ENCODE results near the gene VCP. TPM values are rescaled to one million over a fixed set of nuclear protein-coding genes. Genes with fewer than 3 reads are reported as not detected.

VCP gene
- polyA plus RNA-seq, 1 experiment, result 333 TPM

GRCh38 chr9:35114840-35115628 is 42.6 kb upstream of the VCP start:
- no peak for TF ChIP-seq CTCF (IDR thresholded peaks at IDR 0.05; ENCODE audit: insufficient read depth, low read depth, low read length)
- Histone ChIP-seq H3K36me3 (ENCODE audit: control insufficient read depth, insufficient read depth, low read length) (no peaks in the 10 kb centered on the region), H3K4me3 (ENCODE audit: low read depth, low read length) (peak overlapping the region; percentile 62), H3K27me3 (ENCODE audit: control insufficient read depth, insufficient read depth, low read length) (no peaks in the 10 kb centered on the region)
- no peak for DNase-seq (ENCODE audit: low read depth)
- POLR2A ChIA-PET, result interaction anchor here (0.5 to 0.8 kb wide), 3 partner anchors 10 to 35 kb away, joined by 3 to 4 read pairs (median 3); partner anchors contain the start of gene FANCG
- CTCF ChIA-PET, result interaction anchor here (0.6 to 3.4 kb wide), 23 partner anchors 10 to 467 kb away, joined by 3 to 29 read pairs (median 4); partner anchors contain the start of gene PIGO

- Histone ChIP-seq H3K36me3 (ENCODE audit: control insufficient read depth, insufficient read depth, low read length) (no peaks in the 10 kb centered on the region), H3K27me3 (ENCODE audit: control insufficient read depth, insufficient read depth, low read length) (no peaks in the 10 kb centered on the region), H3K4me3 (ENCODE audit: low read depth, low read length) (peak overlapping the region; percentile 62)
- peak; percentile 89 for DNase-seq (ENCODE audit: low read depth)
- CTCF ChIA-PET, result interaction anchor here (0.6 to 1.7 kb wide), 10 partner anchors 9 to 439 kb away, joined by 3 to 6 read pairs (median 4); partner anchors contain the start of gene PIGO
- TF ChIP-seq CTCF (IDR thresholded peaks at IDR 0.05; ENCODE audit: insufficient read depth, low read depth, low read length), result no peak
- POLR2A ChIA-PET, result interaction anchor here (0.5 to 0.7 kb wide), 3 partner anchors 11 to 375 kb away, joined by 3 to 4 read pairs (median 3); no protein-coding TSS in a partner anchor
These were observed 41.9 kb upstream of the VCP start for GRCh38 chr9:35114113-35114839.

- TF ChIP-seq CTCF (IDR thresholded peaks at IDR 0.05; ENCODE audit: insufficient read depth, low read depth, low read length), result no peak
- ChIA-PET CTCF (interaction anchor here (0.6 to 2.4 kb wide), 4 partner anchors 9 to 442 kb away, joined by 3 to 12 read pairs (median 4); partner anchors contain the start of genes PIGO and STOML2), POLR2A (interaction anchor here (0.7 kb wide), 1 partner anchor 19 kb away, joined by 7 read pairs; no protein-coding TSS in a partner anchor)
- Histone ChIP-seq H3K4me3 (ENCODE audit: low read depth, low read length) (peak overlapping the region; percentile 39), H3K36me3 (ENCODE audit: control insufficient read depth, insufficient read depth, low read length) (peaks cover 11% of the 10 kb centered on the region), H3K27me3 (ENCODE audit: control insufficient read depth, insufficient read depth, low read length) (no peaks in the 10 kb centered on the region)
- no peak for DNase-seq (ENCODE audit: low read depth)
These were observed 40.0 kb upstream of the VCP start for GRCh38 chr9:35112257-35113020.

- DNase-seq (ENCODE audit: low read depth), result peak; percentile 91
- Histone ChIP-seq H3K4me3 (ENCODE audit: low read depth, low read length) (peak overlapping the region; percentile 78), H3K27me3 (ENCODE audit: control insufficient read depth, insufficient read depth, low read length) (no peaks in the 10 kb centered on the region), H3K36me3 (ENCODE audit: control insufficient read depth, insufficient read depth, low read length) (peaks cover 14% of the 10 kb centered on the region)
- CTCF ChIA-PET, result interaction anchor here (0.7 to 2.4 kb wide), 5 partner anchors 8 to 447 kb away, joined by 3 to 12 read pairs (median 4); partner anchors contain the start of genes PIGO and STOML2
- POLR2A ChIA-PET, result interaction anchor here (0.6 to 0.7 kb wide), 2 partner anchors 18 to 243 kb away, joined by 3 to 7 read pairs; no protein-coding TSS in a partner anchor
- no peak for TF ChIP-seq CTCF (IDR thresholded peaks at IDR 0.05; ENCODE audit: insufficient read depth, low read depth, low read length)
These were observed 38.8 kb upstream of the VCP start for GRCh38 chr9:35111001-35111933.

Data from BJ (cell line).